Measurements from ENCODE around the gene GSTM5. TPM values are rescaled to one million over a fixed set of nuclear protein-coding genes. Genes with fewer than 3 reads are reported as not detected.

Gene GSTM5
- total RNA-seq, 6 experiments from 2014 or later = 4.3 to 7.1 (median 5.5) TPM

GRCh38 chr1:109761227-109762038 lies 49.4 kb downstream of the GSTM5 start:
- Mint-ChIP-seq H3K9me3 (no peaks in the 10 kb centered on the region), H3K27ac (no peak overlapping the region)
- TF ChIP-seq, protein P1, sequence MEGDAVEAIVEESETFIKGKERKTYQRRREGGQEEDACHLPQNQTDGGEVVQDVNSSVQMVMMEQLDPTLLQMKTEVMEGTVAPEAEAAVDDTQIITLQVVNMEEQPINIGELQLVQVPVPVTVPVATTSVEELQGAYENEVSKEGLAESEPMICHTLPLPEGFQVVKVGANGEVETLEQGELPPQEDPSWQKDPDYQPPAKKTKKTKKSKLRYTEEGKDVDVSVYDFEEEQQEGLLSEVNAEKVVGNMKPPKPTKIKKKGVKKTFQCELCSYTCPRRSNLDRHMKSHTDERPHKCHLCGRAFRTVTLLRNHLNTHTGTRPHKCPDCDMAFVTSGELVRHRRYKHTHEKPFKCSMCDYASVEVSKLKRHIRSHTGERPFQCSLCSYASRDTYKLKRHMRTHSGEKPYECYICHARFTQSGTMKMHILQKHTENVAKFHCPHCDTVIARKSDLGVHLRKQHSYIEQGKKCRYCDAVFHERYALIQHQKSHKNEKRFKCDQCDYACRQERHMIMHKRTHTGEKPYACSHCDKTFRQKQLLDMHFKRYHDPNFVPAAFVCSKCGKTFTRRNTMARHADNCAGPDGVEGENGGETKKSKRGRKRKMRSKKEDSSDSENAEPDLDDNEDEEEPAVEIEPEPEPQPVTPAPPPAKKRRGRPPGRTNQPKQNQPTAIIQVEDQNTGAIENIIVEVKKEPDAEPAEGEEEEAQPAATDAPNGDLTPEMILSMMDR (IDR thresholded peaks at IDR 0.05) = no peak

DNA sequence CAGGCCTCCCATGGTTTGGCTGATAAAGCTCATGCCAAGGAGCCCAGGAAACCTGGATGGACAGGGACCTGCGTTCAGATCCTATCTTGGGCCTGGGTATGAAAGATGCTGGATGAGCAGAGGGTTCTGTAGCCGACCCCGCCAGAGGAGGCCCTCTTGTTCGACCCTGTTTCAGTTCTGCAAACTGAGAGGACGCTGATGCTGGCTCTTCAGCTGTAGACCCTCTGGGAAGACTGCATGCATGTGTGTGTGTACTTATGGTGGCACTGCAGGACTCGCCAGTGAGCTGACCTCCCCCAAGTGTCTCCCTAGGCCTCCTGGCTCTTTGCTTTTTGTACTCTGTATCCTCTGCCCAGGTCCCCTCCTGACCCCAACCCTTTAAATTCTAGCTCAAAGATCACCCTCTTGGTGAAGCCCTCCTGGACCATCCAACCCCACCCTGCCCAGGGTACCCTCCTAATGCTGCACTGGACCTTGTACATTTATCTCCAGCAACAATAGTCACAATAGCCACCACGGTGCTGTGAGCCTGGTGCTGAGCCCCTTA lies 50.1 kb downstream of the GSTM5 start:
- TF ChIP-seq, protein P1 (IDR thresholded peaks at IDR 0.05) = no peak
- H3K36me3 Mint-ChIP-seq (ENCODE audit: low read depth) = no peaks in the 10 kb centered on the region
- H3K9me3 Mint-ChIP-seq = no peaks in the 10 kb centered on the region
- peaks cover 1% of the 10 kb centered on the region for H3K27me3 Mint-ChIP-seq (ENCODE audit: insufficient read depth)
- H3K4me1 Mint-ChIP-seq (ENCODE audit: low read depth) = peaks cover 8% of the 10 kb centered on the region
- H3K4me3 Mint-ChIP-seq = no peak overlapping the region
- no peak overlapping the region; the same call in 1 of the 2 replicates for H3K27ac Mint-ChIP-seq
- DNase-seq = no peak

More at GRCh38 chr1:109761227-109762038, 49.4 kb downstream of the GSTM5 start:
- Mint-ChIP-seq H3K27me3 (ENCODE audit: insufficient read depth) (peaks cover 1% of the 10 kb centered on the region), H3K36me3 (ENCODE audit: low read depth) (no peaks in the 10 kb centered on the region), H3K4me3 (no peak overlapping the region), H3K4me1 (ENCODE audit: low read depth) (peaks cover 8% of the 10 kb centered on the region)
- DNase-seq = no peak

DNA sequence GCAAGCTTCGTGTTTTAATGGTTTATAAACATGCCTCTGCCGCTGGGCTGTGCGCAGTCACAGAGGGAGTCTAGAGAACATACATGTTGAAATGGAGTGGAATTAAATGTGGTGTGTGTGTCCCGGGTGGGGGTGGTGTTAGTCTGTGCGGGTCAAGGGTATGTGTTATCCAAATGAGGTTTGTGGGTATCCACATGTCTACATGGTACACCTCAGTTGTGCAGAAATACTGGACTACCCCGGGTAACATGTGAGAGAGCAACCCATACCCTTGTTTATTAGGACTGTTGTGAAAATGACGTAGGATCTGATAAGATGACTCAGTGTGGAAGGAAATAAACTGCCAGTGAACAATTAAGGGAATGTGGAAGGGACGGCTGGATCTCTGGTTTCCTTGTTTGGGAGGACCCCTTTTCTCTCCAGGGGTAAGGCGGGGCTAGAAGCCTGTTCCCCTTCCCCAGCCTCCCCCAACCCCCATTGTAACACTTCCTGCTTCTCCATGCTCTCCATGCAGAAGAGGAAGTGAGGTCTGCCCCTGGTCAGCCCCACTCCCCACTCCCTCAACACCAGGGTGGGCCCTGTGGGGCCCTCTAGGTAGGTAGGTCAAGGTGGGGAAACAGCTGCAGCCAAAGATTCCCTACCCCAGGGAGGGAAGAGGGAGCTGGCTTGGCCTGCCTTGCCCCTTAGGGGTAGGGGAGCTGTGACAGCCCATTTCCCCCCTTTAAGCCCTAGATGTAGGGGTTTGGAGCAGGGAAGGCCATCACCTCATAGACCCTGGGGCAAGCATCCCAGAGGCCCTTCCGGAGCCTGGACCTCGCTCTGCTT lies 51.0 kb downstream of the GSTM5 start:
- DNase-seq = peak; percentile 56

GRCh38 chr1:109763646-109764415 lies 51.8 kb downstream of the GSTM5 start, which contains the start of gene EPS8L3:
TSS of gene EPS8L3 (minus strand) at chr1:109763923. CDS start at chr1:109761749, 2,174 bp downstream.
- H3K27ac Mint-ChIP-seq = peak within 1 kb of the TSS; percentile 70
- no peaks in the 10 kb centered on the region for H3K36me3 Mint-ChIP-seq (ENCODE audit: low read depth)
- no peaks in the 10 kb centered on the region for H3K9me3 Mint-ChIP-seq
- peaks cover 8% of the 10 kb centered on the region for H3K4me1 Mint-ChIP-seq (ENCODE audit: low read depth)
- H3K27me3 Mint-ChIP-seq (ENCODE audit: insufficient read depth) = peaks cover 1% of the 10 kb centered on the region
- TF ChIP-seq, protein P1 (IDR thresholded peaks at IDR 0.05) = no peak
- no peak within 1 kb of the TSS for H3K4me3 Mint-ChIP-seq
- DNase-seq = no peak

More for the DNA sequence above, 51.0 kb downstream of the GSTM5 start:
- TF ChIP-seq, protein P1 (IDR thresholded peaks at IDR 0.05) = no peak
- no peak overlapping the region for H3K4me3 Mint-ChIP-seq
- no peaks in the 10 kb centered on the region for H3K36me3 Mint-ChIP-seq (ENCODE audit: low read depth)
- H3K27ac Mint-ChIP-seq = peak overlapping the region; percentile 70
- peaks cover 1% of the 10 kb centered on the region for H3K27me3 Mint-ChIP-seq (ENCODE audit: insufficient read depth)
- H3K4me1 Mint-ChIP-seq (ENCODE audit: low read depth) = peaks cover 8% of the 10 kb centered on the region
- no peaks in the 10 kb centered on the region for H3K9me3 Mint-ChIP-seq
